Mammary epithelial cell (primary cell): ENCODE data around the gene KRT81.

ENCODE experiments used
- CTCF ChIP-seq, 2 donors: IDR thresholded peaks in 1 of 2; conservative IDR thresholded peaks in 1 of 2; 2 replicates each; pipeline ENCODE4 v1.5.1; 2011 to 2012; ENCODE audit warnings: inconsistent platforms in 2 of 2, low read length in 2 of 2, mild to moderate bottlenecking in 2 of 2, control low read depth in 1 of 2, low read depth in 1 of 2; ENCODE audit not compliant: insufficient read depth in 1 of 2; ENCODE audit errors: extremely low read depth in 1 of 2
- EZH2 ChIP-seq: IDR thresholded peaks from 2 replicates; pipeline ENCODE4 v1.6.1; 2012; ENCODE audit warnings: low read length, inconsistent platforms, borderline replicate concordance

- TF ChIP-seq CTCF (conservative IDR thresholded peaks at IDR 0.05 in 1 of 2, IDR thresholded peaks at IDR 0.05 in 1 of 2; ENCODE audit: extremely low read depth in 1 of 2, insufficient read depth in 1 of 2, low read depth in 1 of 2, low read length in 2 of 2) (no peak), EZH2 (no peak)
Observed at GRCh38 chr12:52263761-52264434, 27.4 kb downstream of the KRT81 start.
